GM12878 (cell line): ENCODE results near the gene CLIC6. TPM values are rescaled to one million over a fixed set of nuclear protein-coding genes. Genes with fewer than 3 reads are reported as not detected.
A peak's percentile ranks its signal among the peaks of the same experiment; 100 is the strongest.

ENCODE experiments used
- ASH2L ChIP-seq: fragments of 300-600, 200-600 bp; sonication (generic); IDR thresholded peaks from 2 replicates; pipeline ENCODE4 v1.6.1; 2017; ENCODE audit warnings: low read depth, mild to moderate bottlenecking, borderline replicate concordance
- ATF2 ChIP-seq: IDR thresholded peaks from 2 replicates; pipeline ENCODE4 v1.6.1; 2012; ENCODE audit warnings: low read length, inconsistent platforms
- BHLHE40 ChIP-seq, 2 experiments: fragments of 450-650 bp in 1 of 2; IDR thresholded peaks; 2 replicates each; pipeline ENCODE4 v1.6.1; 2011 to 2017; ENCODE audit warnings: low read depth in 2 of 2, borderline replicate concordance in 1 of 2, improper control_type of control experiment in 1 of 2, low read length in 1 of 2, mild to moderate bottlenecking in 1 of 2
- BRCA1 ChIP-seq: IDR thresholded peaks from 2 replicates; pipeline ENCODE4 v1.6.1; 2011; ENCODE audit warnings: low read depth, low read length, improper control_type of control experiment
- CBX5 ChIP-seq: sonication (generic); IDR thresholded peaks from 2 replicates; pipeline ENCODE4 v1.6.1; 2016; ENCODE audit warnings: low read depth, moderate library complexity, mild to moderate bottlenecking, inconsistent platforms
- CEBPZ ChIP-seq: fragments of 150-350 bp; IDR thresholded peaks from 2 replicates; pipeline ENCODE4 v1.6.1; 2016; ENCODE audit warnings: low read depth, low read length
- DPF2 ChIP-seq: fragments of 450-650 bp; IDR thresholded peaks from 2 replicates; pipeline ENCODE4 v1.6.1; 2017; ENCODE audit warnings: mild to moderate bottlenecking
- HSF1 ChIP-seq: fragments of 150-350 bp; IDR thresholded peaks from 2 replicates; pipeline ENCODE4 v1.6.1; 2014; ENCODE audit warnings: mild to moderate bottlenecking, low read depth, low read length
- IKZF1 ChIP-seq: fragments of 450-650 bp; conservative IDR thresholded peaks from 2 replicates; pipeline ENCODE4 v1.6.1; 2017; ENCODE audit warnings: antibody characterized with exemption, mild to moderate bottlenecking
- JUNB ChIP-seq: IDR thresholded peaks from 2 replicates; pipeline ENCODE4 v1.6.1; 2016; ENCODE audit warnings: antibody characterized with exemption, mild to moderate bottlenecking
- MEF2B ChIP-seq: fragments of 450-650 bp; IDR thresholded peaks from 2 replicates; pipeline ENCODE4 v1.6.1; 2018; ENCODE audit warnings: mild to moderate bottlenecking, moderate library complexity; ENCODE audit not compliant: partially characterized antibody, poor library complexity, severe bottlenecking
- MTA3 ChIP-seq: IDR thresholded peaks from 2 replicates; pipeline ENCODE4 v1.6.1; 2012; ENCODE audit warnings: low read length, inconsistent platforms, borderline replicate concordance
- NFIC ChIP-seq: IDR thresholded peaks from 2 replicates; pipeline ENCODE4 v1.6.1; 2012; ENCODE audit warnings: low read depth, mild to moderate bottlenecking, inconsistent platforms, low read length, moderate library complexity
- NFXL1 ChIP-seq: fragments of 450-650 bp; IDR thresholded peaks from 2 replicates; pipeline ENCODE4 v1.6.1; 2017; ENCODE audit warnings: antibody characterized with exemption, mild to moderate bottlenecking, borderline replicate concordance
- NRF1 ChIP-seq: conservative IDR thresholded peaks from 2 replicates; pipeline ENCODE4 v1.6.1; 2011; ENCODE audit warnings: mild to moderate bottlenecking, low read depth, low read length, improper control_type of control experiment
- PBX3 ChIP-seq: IDR thresholded peaks from 2 replicates; pipeline ENCODE4 v1.6.1; 2011; ENCODE audit warnings: mild to moderate bottlenecking, low read depth, low read length, moderate library complexity; ENCODE audit not compliant: insufficient replicate concordance
- SREBF2 ChIP-seq: IDR thresholded peaks from 2 replicates; pipeline ENCODE4 v1.6.1; 2012; ENCODE audit warnings: mild to moderate bottlenecking, low read length
- SRF ChIP-seq, 2 experiments: IDR thresholded peaks; 2 replicates each; pipeline ENCODE4 v1.6.1; 2011; ENCODE audit warnings: low read depth in 2 of 2, low read length in 2 of 2, mild to moderate bottlenecking in 1 of 2, moderate library complexity in 1 of 2
- USF2 ChIP-seq: IDR thresholded peaks from 2 replicates; pipeline ENCODE4 v1.6.1; 2011; ENCODE audit warnings: low read depth, low read length, improper control_type of control experiment, borderline replicate concordance
- ZNF207 ChIP-seq: fragments of 450-650 bp; IDR thresholded peaks from 2 replicates; pipeline ENCODE4 v1.6.1; 2014; ENCODE audit warnings: antibody characterized with exemption, mild to moderate bottlenecking, borderline replicate concordance
- ZNF217 ChIP-seq: fragments of 450-650 bp; IDR thresholded peaks from 2 replicates; pipeline ENCODE4 v1.6.1; 2017; ENCODE audit warnings: antibody characterized with exemption, mild to moderate bottlenecking
- polyA plus RNA-seq, 11 experiments: library from polyadenylated mRNA; depleted of rRNA in 4 of 11; unstranded in 6 of 11; stranded (reverse) in 5 of 11; fragments of >200 nt; fragmentation: Nextera tagmentation in 4 of 11; fragmentation: Illumina TruSeq in 1 of 11; extraction: Ambion mirVana in 4 of 11; extraction: Trizol in 1 of 11; gene quantifications; 1 replicate in 1 of 11; 2 replicates in 10 of 11; pipeline versions ENCODE4 v1.2.1 to v1.2.3, GENCODE V29; 2011 to 2016; ENCODE audit warnings: inconsistent platforms in 2 of 11, missing spikeins in 2 of 11, low read depth in 1 of 11
- total RNA-seq, 4 experiments: library from RNA; depleted of rRNA in 3 of 4; stranded (reverse); fragments of >200 nt in 3 of 4; fragmentation: Illumina TruSeq in 1 of 4; extraction: Trizol in 1 of 4; gene quantifications; 2 replicates each; pipeline versions ENCODE4 v1.2.1 to v1.2.3, GENCODE V29; 2013 to 2021

The CLIC6 gene
- total and polyA plus RNA-seq, 10 of the 15 experiments (the other 5 are each of a cell fraction or from before 2014, with no cell fraction given), result 5.7 to 34.1 (median 11.2) TPM

- TF ChIP-seq CEBPZ (no peak), NFIC (peak; percentile 92), JUNB (peak; percentile 98), NFXL1 (no peak), IKZF1 (no peak), MEF2B (peak; percentile 7), ZNF217 (0 out of 2 replicates have a peak, but pooled peaks have one; percentile 12), BHLHE40 (IDR thresholded peaks at IDR 0.05; ENCODE audit: borderline replicate concordance in 1 of 2, low read depth in 2 of 2, low read length in 1 of 2) (peak in 1 of 2 experiments; percentile 13; a peak in 1 of 4 replicates), ASH2L (peak; percentile 40; the same call in 1 of the 2 replicates), CBX5 (0 out of 2 replicates have a peak, but pooled peaks have one; percentile 65), ZNF207 (no peak), PBX3 (no peak), USF2 (no peak), DPF2 (peak; percentile 68), HSF1 (no peak), ATF2 (peak; percentile 86), SRF (IDR thresholded peaks at IDR 0.05; ENCODE audit: low read depth in 2 of 2, low read length in 2 of 2) (no peak), BRCA1 (no peak), NRF1 (no peak), MTA3 (peak; percentile 77; the same call in 1 of the 2 replicates), SREBF2 (no peak)
Measured at GRCh38 chr21:34639882-34640788, 28.7 kb upstream of the CLIC6 start (continued).
